RKO (cell line): ENCODE data around the gene QSER1.
"Not testable (repeated sequence)": the region's sequence is repeated elsewhere in the genome, so short reads cannot be mapped to it uniquely, and the experiment has no call there.

Source experiments
- DNase-seq: peaks from one replicate; pipeline ENCODE4 v3.0.0-alpha.2; 2016; ENCODE audit warnings: low spot score

The QSER1 gene

DNA sequence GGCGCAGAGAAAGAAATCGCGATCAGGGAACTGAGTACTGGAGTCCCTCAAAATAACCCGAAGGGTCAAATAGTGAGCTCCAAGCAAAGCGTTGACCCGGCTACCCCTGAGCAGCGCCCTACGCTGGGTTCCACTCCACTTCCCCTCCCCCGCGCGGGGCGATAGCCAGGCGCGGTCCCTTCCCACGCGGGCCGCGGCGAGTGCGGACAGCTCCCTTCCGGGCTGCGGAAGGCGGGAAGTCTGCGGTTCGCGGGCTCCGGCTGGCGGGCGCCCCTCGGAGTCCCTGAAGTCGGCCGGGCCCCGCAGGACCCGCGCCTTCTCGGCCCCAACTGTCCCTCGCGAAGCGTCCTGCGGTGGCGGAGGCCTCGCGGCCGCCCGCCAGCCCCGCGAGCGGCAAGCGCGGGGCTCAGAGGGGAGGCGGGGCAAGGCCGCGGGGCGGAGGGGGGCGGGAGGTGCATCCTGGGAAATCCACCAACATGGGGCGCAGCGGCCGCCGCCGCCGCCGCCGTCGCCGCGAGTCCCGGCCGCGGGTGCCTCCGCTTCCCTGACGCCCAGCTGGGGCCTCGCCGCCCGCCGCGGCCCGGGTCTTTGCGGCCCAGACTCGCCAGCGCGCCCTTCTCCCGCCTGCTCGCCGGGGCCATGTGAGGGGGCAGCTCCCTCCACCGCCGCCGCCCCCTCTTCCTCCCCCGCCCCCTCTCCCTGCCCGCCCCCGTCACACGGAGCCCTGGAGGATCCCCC is at the start of gene QSER1:
TSS of gene QSER1 (plus strand) at position 457 of the 738 bp plus-strand sequence. CDS start 315 bp downstream, outside the sequence.
- DNase-seq: peak; percentile 68

DNA sequence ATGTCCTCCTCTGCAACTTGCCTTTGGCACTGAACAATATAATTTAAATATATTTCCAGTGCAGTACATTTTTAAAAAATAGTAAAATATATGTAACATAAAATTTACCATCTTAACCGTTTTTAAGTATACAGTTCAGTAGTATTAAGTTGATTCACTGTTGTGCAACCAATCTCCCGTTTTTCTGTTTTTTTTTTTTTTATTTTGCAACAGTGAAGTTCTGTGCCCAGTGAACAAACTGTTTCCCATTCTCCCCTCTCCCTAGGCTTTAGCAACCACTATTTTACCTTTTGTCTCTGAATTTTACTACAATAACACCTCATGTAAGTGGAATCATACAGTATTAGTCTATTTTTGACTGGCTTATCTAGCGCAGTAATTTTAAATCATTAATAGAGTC is 49.1 kb upstream of the QSER1 start:
- no peak for DNase-seq

- no peak for DNase-seq
Observed at GRCh38 chr11:32847511-32847910, 45.1 kb upstream of the QSER1 start.

GRCh38 chr11:32849761-32850160 is 42.9 kb upstream of the QSER1 start:
- no peak for DNase-seq

DNA sequence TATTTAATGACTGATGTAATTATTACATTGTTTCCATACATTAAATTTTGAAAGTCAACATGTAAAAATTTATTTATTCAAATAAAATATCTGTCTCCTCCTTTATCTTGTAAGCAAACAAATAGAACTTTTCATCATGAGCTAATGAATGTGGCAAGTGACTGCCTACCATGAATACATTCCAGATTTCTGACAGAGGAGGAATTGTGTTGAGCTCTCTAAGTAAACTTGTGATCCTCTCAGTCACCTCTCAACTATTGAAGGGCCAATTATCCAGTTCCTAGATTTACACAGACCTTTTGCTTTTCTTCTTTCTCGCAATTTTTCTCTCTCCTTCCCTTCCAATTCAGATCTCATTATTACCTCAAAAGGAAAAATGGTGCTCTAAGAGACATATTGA is 41.4 kb upstream of the QSER1 start:
- no peak for DNase-seq

DNA sequence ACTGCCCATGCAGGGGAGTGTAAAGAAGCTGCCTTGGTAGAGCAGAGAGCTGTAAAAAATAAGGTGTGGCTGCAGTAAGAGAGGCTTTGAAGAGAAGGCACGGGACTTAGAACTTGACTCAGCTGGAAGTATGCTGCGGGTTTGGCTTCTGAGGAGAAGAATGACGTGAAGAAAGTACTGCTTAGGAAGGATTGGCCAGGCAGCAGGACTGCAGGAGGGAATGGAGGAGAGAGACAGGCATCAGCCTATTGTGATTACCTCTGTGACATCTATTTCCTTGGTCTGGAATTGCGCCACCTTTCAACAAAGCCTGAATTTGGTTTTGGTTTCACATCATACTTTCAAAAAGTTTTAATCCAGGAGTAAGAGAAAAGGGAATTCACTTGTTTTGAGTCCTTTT is 40.4 kb upstream of the QSER1 start:
- no peak for DNase-seq

GRCh38 chr11:32855601-32856000 is 37.0 kb upstream of the QSER1 start:
- no peak for DNase-seq

DNA sequence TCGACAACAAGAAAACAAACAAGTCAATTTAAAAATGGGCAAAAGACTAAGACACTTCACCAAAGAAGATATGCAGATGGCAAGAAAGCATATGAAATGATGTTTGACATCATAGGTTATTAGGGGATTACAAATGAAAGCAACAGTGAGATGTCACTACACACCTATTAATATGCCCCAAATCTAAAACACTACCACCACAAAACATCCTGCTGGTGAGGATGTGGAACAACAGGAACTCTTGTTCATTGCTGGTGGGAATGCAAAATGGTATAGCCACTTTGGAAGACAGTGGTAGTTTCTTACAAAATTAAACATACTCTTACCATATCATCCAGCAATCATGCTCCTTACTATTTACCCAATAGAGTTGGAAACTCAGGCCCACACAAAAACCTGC is 33.9 kb upstream of the QSER1 start:
- peak; percentile 32 for DNase-seq

DNA sequence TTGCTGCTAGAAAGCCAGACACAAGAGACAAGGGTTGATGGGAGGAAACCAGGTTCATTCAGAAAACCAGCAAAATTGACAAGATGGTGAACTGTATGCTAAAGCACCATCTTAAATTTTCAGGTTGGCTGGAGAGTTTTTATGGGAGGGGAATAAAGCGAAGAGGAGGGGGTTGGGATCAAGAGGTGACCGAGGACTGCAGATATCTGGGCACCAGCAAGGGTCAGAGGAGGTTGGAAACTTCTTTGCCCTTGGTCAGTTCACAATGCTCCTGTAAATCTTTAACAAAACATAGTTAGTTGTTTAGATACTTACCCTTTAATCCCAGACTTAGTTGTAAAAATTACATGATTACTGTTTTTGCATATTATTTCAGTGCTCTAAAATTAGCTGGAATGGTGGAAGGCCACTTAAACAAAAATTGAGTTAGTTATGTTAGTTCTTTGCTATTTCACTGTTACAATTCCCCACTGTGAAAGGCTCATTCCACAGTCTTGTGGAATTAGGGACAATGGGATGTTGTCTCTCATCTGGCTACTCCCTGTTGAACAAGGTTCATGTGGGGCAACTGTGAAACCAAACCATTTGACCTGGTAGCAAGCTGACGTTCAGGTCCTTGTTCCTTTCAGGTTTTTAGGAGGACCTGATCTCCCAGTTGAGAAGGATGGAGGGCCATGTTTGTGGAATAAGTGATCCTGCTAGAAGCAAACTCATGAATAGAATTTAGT is 30.6 kb upstream of the QSER1 start:
- no peak for DNase-seq

- DNase-seq: no peak
Observed at GRCh38 chr11:32864555-32864954, 28.1 kb upstream of the QSER1 start.

- not testable (repeated sequence) for DNase-seq
Observed at GRCh38 chr11:32868752-32869151, 23.9 kb upstream of the QSER1 start.

- peak; percentile 34 for DNase-seq
Observed at GRCh38 chr11:32870676-32871075, 21.9 kb upstream of the QSER1 start.

GRCh38 chr11:32874132-32874531 is 18.5 kb upstream of the QSER1 start:
- no peak for DNase-seq

GRCh38 chr11:32881286-32881685 is 11.3 kb upstream of the QSER1 start:
- peak; percentile 83 for DNase-seq

DNA sequence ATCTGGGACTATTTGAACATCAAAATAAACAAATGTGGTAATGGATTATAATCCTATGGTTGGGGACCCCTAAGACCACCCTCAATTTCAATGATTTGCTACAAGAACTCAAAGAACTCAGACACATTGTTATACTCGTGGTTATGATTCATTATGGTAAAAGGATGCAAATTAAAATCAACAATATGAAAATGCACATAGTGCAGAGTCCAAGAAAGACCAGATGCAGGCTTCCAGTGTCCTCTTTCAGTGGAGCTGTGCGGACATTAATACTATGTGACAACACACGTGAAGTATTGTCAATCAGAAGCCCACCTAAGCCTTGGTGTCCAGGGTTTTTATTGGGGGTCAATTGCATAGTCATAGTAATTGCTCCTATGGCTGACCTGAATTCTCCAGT is 9.2 kb upstream of the QSER1 start:
- DNase-seq: no peak

DNA sequence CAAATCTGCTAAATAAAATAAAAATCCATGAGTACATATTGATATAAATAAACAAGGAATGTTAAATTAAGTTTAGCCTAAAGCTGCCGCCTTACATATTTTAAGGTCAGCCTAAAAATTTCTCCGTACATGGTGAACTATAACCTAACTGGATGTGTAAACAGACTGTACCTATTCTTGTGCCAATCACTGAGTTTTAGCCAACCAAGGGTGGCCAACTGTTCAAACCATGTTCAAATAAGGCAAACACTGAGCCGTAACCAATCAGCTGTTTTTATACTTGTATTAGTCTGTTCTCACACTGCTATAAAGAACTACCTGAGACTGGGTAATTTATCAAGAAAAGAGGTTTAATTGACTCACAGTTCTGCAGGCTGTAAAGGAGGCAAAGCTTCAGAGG is 8.6 kb upstream of the QSER1 start:
- no peak for DNase-seq

DNA sequence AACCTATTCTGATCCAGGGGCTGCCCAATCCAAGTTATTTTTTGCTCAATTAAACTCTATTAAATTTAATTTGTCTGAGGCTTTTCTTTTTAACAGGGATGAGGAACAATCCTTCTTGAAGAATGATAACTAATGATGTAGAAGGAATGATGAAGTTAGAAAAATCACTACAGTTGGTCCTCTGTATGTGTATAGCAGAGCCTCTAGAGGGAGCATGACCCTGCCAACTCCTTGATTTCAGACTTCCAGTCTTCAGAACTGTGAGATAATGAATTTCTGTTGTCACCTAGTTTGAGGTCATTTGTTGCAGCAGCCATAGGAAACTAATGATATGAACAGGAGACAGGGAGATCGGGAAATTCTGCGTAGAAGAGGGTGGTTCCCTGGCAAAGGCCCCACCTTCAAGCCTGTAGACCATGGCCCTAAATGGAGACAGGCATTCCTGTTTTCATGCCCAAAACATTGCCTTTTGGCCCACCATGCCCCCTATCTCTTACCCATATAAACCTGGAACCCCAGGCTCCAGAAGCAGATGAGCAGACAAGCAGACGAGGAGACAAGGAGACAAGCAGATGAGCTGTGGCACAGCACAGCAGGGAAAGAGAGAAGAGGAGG is 7.7 kb upstream of the QSER1 start:
- peak; percentile 68 for DNase-seq

DNA sequence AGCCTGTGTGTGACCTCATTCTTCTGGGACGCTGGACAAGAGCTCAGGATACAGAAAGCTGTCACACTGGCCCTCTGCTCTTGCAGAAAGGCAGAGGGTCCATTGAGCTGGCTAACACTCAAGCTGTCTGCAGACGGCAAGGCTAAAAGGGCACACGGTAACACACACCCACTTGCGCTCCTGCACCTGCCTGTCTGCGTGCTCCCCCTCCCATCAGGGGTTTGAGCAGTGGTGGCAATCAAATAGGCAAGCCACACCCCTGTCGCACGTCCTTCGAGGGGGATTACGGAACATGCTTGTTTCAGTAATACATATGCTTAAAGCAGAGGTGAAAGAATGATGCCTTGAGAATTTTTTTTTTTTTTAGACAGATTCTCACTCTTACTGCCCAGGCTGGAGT is 7.1 kb upstream of the QSER1 start:
- no peak for DNase-seq

GRCh38 chr11:32886180-32886579 is 6.4 kb upstream of the QSER1 start:
- no peak for DNase-seq

- DNase-seq: not testable (repeated sequence)
Observed at GRCh38 chr11:32887707-32888383, 4.8 kb upstream of the QSER1 start.

DNA sequence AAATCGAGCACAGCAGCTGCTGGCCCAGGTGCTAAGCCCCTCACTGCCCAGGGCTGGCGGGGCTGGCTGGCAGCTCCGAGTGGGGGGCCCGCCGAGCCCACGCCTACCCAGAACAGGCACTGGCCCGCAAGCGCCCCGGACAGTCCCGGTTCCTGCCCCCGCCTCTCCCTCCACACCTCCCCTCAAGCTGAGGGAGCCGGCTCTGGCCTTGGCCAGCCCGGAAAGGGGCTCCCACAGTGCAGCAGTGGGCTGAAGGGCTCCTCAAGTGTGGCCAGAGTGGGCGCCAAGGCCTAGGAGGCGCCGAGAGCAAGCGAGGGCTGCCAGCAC is 4.3 kb upstream of the QSER1 start:
- not testable (repeated sequence) for DNase-seq

- DNase-seq: no peak
Observed at GRCh38 chr11:32888805-32889204, 3.8 kb upstream of the QSER1 start.
